Measurements from ENCODE around the gene KLHL17.

Gene KLHL17

GRCh38 chr1:929712-930632, 30.4 kb upstream of the KLHL17 start:
- TF ChIP-seq, protein P1, sequence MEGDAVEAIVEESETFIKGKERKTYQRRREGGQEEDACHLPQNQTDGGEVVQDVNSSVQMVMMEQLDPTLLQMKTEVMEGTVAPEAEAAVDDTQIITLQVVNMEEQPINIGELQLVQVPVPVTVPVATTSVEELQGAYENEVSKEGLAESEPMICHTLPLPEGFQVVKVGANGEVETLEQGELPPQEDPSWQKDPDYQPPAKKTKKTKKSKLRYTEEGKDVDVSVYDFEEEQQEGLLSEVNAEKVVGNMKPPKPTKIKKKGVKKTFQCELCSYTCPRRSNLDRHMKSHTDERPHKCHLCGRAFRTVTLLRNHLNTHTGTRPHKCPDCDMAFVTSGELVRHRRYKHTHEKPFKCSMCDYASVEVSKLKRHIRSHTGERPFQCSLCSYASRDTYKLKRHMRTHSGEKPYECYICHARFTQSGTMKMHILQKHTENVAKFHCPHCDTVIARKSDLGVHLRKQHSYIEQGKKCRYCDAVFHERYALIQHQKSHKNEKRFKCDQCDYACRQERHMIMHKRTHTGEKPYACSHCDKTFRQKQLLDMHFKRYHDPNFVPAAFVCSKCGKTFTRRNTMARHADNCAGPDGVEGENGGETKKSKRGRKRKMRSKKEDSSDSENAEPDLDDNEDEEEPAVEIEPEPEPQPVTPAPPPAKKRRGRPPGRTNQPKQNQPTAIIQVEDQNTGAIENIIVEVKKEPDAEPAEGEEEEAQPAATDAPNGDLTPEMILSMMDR (IDR thresholded peaks at IDR 0.05; ENCODE audit: low read depth, low read length): no peak
- DNase-seq (ENCODE audit: extremely low read depth, low read depth): no peak

- no peak for DNase-seq (ENCODE audit: extremely low read depth, low read depth)
- TF ChIP-seq, protein P1 (IDR thresholded peaks at IDR 0.05; ENCODE audit: low read depth, low read length): no peak
Observed at GRCh38 chr1:930633-931138, 29.7 kb upstream of the KLHL17 start.

GRCh38 chr1:931380-932172, 28.8 kb upstream of the KLHL17 start:
- no peak for DNase-seq (ENCODE audit: extremely low read depth, low read depth)
- TF ChIP-seq, protein P1 (IDR thresholded peaks at IDR 0.05; ENCODE audit: low read depth, low read length): no peak

DNA sequence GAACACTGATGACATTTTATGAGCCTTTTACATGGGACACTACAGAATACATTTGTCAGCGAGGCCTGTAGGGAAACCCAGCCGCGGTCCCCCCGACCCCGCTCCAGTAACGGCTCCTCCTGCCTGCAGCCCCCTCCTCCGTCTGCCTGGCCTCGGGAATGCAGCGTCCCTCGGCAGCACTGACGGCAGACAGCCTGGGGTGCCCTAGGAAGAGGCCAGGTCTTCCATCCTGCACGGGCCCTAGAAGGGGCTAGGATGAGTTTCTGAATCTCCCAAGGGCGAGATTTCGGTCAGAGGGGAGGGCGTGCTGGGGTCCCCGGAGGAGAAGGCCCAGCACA, 28.2 kb upstream of the KLHL17 start:
- TF ChIP-seq, protein P1 (IDR thresholded peaks at IDR 0.05; ENCODE audit: low read depth, low read length): no peak
- DNase-seq (ENCODE audit: extremely low read depth, low read depth): no peak

- TF ChIP-seq, protein P1 (IDR thresholded peaks at IDR 0.05; ENCODE audit: low read depth, low read length): no peak
- no peak for DNase-seq (ENCODE audit: extremely low read depth, low read depth)
Observed at GRCh38 chr1:932776-933602, 27.4 kb upstream of the KLHL17 start.

- TF ChIP-seq, protein P1 (IDR thresholded peaks at IDR 0.05; ENCODE audit: low read depth, low read length): no peak
- DNase-seq (ENCODE audit: extremely low read depth, low read depth): no peak
Observed at GRCh38 chr1:933603-933940, 26.8 kb upstream of the KLHL17 start.
